OCI-LY3 (cell line): Measurements from ENCODE around the gene STK4.

Source experiments
- H2AFZ ChIP-seq: fragments of 200-600, 300-600 bp; shearing (Covaris generic); 2 replicates; pipeline ENCODE4 v1.6.0; 2014; ENCODE audit warnings: antibody characterized with exemption, low read depth, low read length
- H3K27ac ChIP-seq: fragments of 200-600, 300-600 bp; sonication (generic); 2 replicates; pipeline ENCODE4 v1.5.1; 2014; ENCODE audit warnings: mild to moderate bottlenecking, low read length, moderate library complexity, mixed read lengths
- H3K27me3 ChIP-seq: fragments of 200-600, 300-600 bp; sonication (generic); 2 replicates; pipeline ENCODE4 v1.6.1; 2014; ENCODE audit warnings: low read depth, low read length, mixed read lengths
- H3K36me3 ChIP-seq: fragments of 200-600, 300-600 bp; sonication (generic); replicated peaks from 2 replicates; pipeline ENCODE3; 2014; ENCODE audit warnings: low read depth, low read length, mixed read lengths
- H3K4me1 ChIP-seq: fragments of 300-600, 200-600 bp; sonication (generic); 2 replicates; pipeline ENCODE4 v1.6.1; 2014; ENCODE audit warnings: low read length, mixed read lengths
- H3K4me2 ChIP-seq: fragments of 200-600, 300-600 bp; sonication (generic); 2 replicates; pipeline ENCODE4 v1.6.1; 2014; ENCODE audit warnings: low read length, mixed read lengths
- H3K4me3 ChIP-seq: fragments of 300-600, 200-600 bp; sonication (generic); 2 replicates; pipeline ENCODE4 v1.5.1; 2014; ENCODE audit warnings: antibody characterized with exemption, mild to moderate bottlenecking, low read length, moderate library complexity
- H3K79me2 ChIP-seq: fragments of 300-600, 200-600 bp; shearing (Covaris generic); 2 replicates; pipeline ENCODE4 v1.6.1; 2014; ENCODE audit warnings: mild to moderate bottlenecking, low read length, mixed read lengths
- H3K9ac ChIP-seq: fragments of 300-600, 200-600 bp; shearing (Covaris generic); 2 replicates; pipeline ENCODE4 v1.6.0; 2014; ENCODE audit warnings: mild to moderate bottlenecking, low read length, moderate library complexity
- H3K9me3 ChIP-seq: fragments of 200-600, 300-600 bp; shearing (Covaris generic); 2 replicates; pipeline ENCODE4 v1.6.1; 2014; ENCODE audit warnings: low read length, mixed read lengths; ENCODE audit not compliant: insufficient read depth
- H4K20me1 ChIP-seq: fragments of 200-600, 300-600 bp; sonication (generic); 2 replicates; pipeline ENCODE4 v1.6.1; 2016; ENCODE audit warnings: low read length, mixed read lengths; ENCODE audit not compliant: insufficient read depth
- CTCF ChIP-seq: fragments of 200-600, 300-600 bp; sonication (generic); IDR thresholded peaks from 2 replicates; pipeline ENCODE4 v1.5.1; 2014; ENCODE audit warnings: antibody characterized with exemption, low read length, low read depth
- EZH2phosphoT487 ChIP-seq: fragments of 200-600 bp; shearing (Covaris generic); IDR thresholded peaks from 2 replicates; pipeline ENCODE4 v1.6.1; 2018; ENCODE audit warnings: antibody characterized with exemption, mixed run types, low read depth

STK4 gene

GRCh38 chr20:45038745-45039474, 72.6 kb downstream of the STK4 start:
- no peak overlapping the region for H3K4me3 ChIP-seq
- TF ChIP-seq CTCF (no peak), EZH2phosphoT487 (no peak)
- H3K27me3 ChIP-seq: no peaks in the 10 kb centered on the region
- peaks cover 100% of the 10 kb centered on the region for H3K79me2 ChIP-seq
- peaks cover 91% of the 10 kb centered on the region for H4K20me1 ChIP-seq
- no peak overlapping the region for H2AFZ ChIP-seq
- H3K36me3 ChIP-seq: peaks cover 71% of the 10 kb centered on the region
- H3K4me2 ChIP-seq: no peak overlapping the region
- no peak overlapping the region for H3K9ac ChIP-seq
- H3K4me1 ChIP-seq: peaks cover 3% of the 10 kb centered on the region
- H3K27ac ChIP-seq: peak overlapping the region; percentile 1; the same call in 1 of the 2 replicates
- no peaks in the 10 kb centered on the region for H3K9me3 ChIP-seq

- Histone ChIP-seq H3K4me3 (no peak overlapping the region), H3K9ac (no peak overlapping the region), H3K9me3 (no peaks in the 10 kb centered on the region), H3K4me1 (peaks cover 4% of the 10 kb centered on the region), H3K79me2 (peaks cover 100% of the 10 kb centered on the region), H4K20me1 (peaks cover 94% of the 10 kb centered on the region), H3K27ac (peak overlapping the region; percentile 1; the same call in 1 of the 2 replicates), H2AFZ (no peak overlapping the region), H3K4me2 (no peak overlapping the region), H3K36me3 (peaks cover 73% of the 10 kb centered on the region), H3K27me3 (no peaks in the 10 kb centered on the region)
- TF ChIP-seq CTCF (no peak), EZH2phosphoT487 (no peak)
Observed at GRCh38 chr20:45039475-45039820, 73.1 kb downstream of the STK4 start.

GRCh38 chr20:45041464-45042337, 75.4 kb downstream of the STK4 start:
- no peak overlapping the region for H3K4me2 ChIP-seq
- TF ChIP-seq EZH2phosphoT487: no peak
- no peak for TF ChIP-seq CTCF
- H3K27me3 ChIP-seq: no peaks in the 10 kb centered on the region
- peaks cover 68% of the 10 kb centered on the region for H3K36me3 ChIP-seq
- no peak overlapping the region for H3K4me3 ChIP-seq
- H4K20me1 ChIP-seq: peaks cover 93% of the 10 kb centered on the region
- H3K27ac ChIP-seq: 0 out of 2 replicates have a peak overlapping the region, but pooled peaks have one; percentile 0
- H3K9ac ChIP-seq: no peak overlapping the region
- no peaks in the 10 kb centered on the region for H3K9me3 ChIP-seq
- peaks cover 100% of the 10 kb centered on the region for H3K79me2 ChIP-seq
- H2AFZ ChIP-seq: no peak overlapping the region
- H3K4me1 ChIP-seq: peaks cover 4% of the 10 kb centered on the region

GRCh38 chr20:45042978-45043377, 76.7 kb downstream of the STK4 start:
- H3K36me3 ChIP-seq: peaks cover 67% of the 10 kb centered on the region

More at GRCh38 chr20:45042978-45043377, 76.7 kb downstream of the STK4 start:
- Histone ChIP-seq H3K27me3 (no peaks in the 10 kb centered on the region), H3K27ac (peak overlapping the region; percentile 25; the same call in 1 of the 2 replicates), H3K9me3 (no peaks in the 10 kb centered on the region), H2AFZ (no peak overlapping the region), H3K4me2 (no peak overlapping the region), H3K79me2 (peaks cover 100% of the 10 kb centered on the region), H3K4me3 (no peak overlapping the region), H3K4me1 (peaks cover 4% of the 10 kb centered on the region), H3K9ac (no peak overlapping the region), H4K20me1 (peaks cover 93% of the 10 kb centered on the region)
- TF ChIP-seq EZH2phosphoT487 (no peak), CTCF (no peak)
